ENCODE measurements around the gene GMDS.
A peak's percentile ranks its signal among the peaks of the same experiment; 100 is the strongest.

The GMDS gene

DNA sequence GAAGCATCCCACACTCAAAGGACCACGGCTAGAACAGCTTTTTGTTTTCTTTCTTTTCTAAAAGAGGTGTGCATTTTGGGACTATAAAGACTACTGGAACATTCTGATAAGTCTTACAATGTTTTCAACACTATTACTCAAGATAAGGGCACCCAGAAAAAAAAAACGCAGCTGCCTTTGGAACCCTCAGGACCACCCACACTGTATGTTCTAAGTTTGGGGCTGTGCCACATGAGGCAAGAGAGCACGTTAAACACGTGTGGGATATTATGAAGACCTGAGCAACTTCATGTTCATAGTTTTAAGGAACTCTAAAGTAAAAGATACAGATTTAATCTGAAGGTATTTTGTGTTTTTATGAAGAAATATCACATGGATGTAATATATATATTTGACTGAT lies 431.1 kb downstream of the GMDS start:
- no peak for DNase-seq (ENCODE audit: low read depth in 4 of 4, low spot score in 1 of 4)

DNA sequence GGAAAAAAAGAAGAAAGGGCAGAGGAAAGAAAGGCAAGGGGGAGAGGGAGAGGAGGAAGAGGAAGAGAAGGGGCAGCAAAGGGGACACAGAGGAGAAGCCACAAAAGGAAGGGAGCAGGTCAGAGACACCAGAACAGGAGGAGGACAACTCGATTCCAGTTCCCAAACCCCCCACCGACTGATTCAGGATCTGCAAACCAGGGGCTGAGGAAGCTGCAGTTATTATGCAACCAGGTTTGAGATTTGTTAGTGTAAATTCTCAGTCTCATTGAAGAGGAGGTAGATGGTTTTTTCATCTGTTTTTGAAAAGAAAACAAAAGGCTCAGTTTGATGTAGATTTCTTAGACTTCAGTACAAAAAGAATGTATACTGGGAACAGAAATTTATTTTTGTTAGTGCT lies 432.9 kb downstream of the GMDS start:
- no peak for DNase-seq (ENCODE audit: low read depth in 4 of 4, low spot score in 1 of 4)

DNA sequence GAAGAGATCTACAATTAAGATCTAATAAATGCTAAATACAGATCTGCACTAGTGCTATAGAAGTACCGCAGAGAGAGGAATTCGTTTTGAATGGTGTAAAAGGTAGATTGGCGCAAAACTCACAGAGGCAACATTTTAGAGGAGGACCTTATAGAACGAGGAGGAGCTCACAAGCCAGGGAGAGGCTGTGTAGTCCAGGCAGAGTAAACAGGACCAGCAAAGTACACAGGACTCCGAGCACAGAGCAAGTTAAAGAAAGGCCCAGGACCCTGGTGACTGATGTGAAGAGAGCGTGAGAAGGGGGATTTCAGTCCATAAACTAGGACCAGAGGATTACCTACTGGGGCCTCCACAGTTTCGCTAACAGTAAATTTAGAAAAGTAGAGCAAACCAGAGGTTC lies 433.4 kb downstream of the GMDS start:
- no peak for DNase-seq (ENCODE audit: low read depth in 4 of 4, low spot score in 1 of 4)

DNA sequence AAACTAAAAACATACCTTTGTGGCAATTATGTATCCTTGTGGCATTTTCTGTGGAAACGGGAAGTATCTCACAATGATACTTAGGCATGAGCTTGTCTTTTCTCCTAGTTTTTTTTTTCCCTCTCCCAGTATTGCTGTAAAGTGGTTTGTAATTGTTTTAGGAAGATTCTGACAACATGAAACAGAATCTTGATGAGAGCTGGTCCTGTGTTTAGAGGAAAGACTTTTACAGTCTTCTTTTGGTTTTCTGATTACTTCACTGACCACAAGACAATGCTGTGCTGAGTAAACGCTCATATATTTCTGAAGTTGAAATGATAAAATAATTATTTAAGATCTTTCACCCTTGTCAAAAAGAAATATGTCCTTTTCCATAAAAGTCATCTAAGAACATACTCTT lies 434.5 kb downstream of the GMDS start:
- DNase-seq (ENCODE audit: low read depth in 4 of 4, low spot score in 1 of 4) = no peak

DNA sequence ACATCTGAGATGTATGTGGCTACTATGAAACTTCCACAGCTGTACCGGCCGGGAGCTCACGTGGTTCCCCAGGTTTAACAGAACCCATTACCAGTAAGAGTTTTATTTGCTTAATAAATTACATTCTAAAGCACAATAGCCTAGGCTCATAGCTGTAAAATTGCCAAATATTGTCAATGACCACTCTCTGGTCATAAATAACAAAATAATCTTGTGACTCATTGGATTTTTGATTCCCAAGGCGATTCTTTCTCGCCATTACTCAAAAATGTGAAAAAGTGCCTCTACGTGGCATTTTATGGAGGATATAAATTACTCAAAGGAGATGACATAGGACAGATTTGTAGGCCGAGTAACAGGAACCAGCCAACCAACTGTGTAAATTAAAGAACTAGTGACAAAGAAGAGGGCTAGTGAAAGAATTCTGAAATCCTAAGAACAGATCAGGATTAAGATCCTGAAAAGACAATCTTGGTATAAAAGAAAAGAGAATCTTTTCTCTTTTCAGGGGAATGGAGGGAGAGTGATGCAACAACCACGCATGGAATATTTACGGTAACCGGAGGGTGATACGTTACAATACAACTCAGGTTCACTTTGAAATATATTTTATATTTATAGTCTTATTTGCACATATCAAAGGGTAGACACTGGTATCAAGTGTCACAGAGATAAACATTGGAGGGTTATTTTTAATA lies 436.0 kb downstream of the GMDS start:
- no peak for DNase-seq (ENCODE audit: low read depth in 4 of 4, low spot score in 1 of 4)

DNA sequence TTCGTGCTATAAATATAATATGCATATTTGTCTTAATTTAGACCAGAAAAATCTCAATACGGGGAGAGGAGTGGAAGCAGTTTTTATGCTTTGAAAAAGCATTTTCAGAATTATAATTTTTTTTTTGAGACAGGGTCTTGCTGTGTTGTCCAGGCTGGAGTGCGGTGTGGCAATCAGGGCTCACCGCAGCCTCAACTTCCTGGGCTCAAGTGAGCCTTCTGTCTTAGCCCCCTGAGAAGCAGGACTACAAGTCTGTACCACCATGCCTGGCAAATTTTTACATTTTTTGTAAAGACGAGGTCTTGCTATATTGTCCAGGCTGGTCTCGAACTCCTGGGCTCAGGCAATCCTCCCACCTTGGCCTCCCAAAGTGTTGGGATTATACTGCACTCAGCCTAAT lies 438.5 kb downstream of the GMDS start:
- DNase-seq (ENCODE audit: low read depth in 4 of 4, low spot score in 1 of 4) = no peak

DNA sequence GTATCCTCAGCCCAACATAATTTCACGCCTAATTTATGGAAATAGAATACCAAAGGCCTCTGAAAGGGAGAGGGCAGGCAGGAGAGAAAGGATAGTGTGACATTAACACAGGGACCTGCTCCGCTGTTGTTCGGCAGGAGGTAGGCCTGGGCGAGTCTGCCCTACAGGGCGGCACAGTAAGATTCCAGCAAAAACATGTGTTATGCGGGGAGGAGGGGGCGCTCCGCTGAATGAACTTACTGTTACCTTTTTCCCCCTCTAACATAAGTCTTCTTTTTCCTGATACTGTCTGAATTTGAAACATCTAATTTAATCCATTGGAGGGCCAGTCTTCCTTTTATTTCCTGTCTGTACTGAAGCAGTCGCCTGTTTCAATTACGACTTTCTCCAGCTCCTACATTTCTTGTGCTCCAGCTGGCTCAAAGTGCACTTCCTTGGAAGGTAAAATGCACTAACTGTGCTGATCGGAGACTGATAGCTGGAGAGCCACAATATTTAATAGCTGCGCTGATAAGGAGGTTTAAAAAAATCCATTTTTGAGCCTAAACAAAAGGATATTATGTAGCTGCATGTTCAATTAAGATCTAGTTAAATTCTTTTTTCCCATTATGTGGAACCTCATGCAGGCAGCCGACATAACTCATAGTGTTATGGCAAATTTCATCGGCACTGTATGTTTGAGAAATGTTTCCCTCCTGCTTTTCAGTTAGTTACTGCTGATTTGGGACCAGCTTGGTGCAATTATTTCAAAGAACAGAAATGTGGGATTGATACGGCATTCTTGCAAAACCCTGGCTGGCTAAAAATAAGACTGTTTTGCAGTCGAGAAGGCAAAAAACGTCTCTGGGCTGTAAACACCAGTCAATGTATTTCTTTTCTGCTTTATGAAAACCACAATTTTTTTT lies 442.7 kb downstream of the GMDS start:
- DNase-seq (ENCODE audit: low read depth in 4 of 4, low spot score in 1 of 4) = no peak

DNA sequence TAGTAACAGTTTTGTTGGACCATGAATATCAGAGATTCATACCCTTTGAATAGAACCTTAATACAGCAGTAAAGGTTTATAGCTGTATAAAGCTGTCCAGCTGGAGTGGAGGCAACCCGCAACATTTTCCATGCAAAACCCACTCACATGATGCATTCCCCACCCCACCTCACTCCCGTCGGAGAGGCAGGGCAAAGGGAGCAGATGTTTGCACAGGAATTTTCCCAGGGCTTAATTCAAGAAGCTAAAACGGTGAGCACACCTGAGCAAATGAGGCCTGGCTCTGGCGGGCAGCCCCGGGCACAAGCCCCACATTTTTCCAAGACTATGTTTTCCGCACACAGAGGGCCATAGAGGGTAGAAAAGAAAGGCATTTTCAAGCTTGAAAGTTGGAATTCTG lies 444.0 kb downstream of the GMDS start:
- no peak for DNase-seq (ENCODE audit: low read depth in 4 of 4, low spot score in 1 of 4)

DNA sequence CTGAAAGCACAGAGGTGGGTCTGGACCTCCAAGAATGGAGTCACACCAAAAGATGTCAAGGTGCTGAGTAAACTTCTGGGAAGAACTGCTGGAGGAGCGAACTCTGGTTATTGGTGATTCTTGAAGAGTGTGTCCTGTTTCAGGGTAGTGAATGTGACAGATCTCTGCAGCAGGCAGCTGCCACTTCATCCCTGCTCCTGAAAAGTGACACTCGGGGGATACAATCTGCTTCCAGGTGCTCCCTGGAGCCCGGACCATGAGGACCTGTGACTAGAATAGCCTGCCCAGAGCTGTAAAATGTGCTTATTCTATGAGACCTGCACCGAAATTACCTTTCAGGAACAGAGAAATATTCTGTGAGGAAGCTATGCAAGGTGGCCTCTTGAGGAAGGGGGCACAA lies 444.6 kb downstream of the GMDS start:
- no peak for DNase-seq (ENCODE audit: low read depth in 4 of 4, low spot score in 1 of 4)

DNA sequence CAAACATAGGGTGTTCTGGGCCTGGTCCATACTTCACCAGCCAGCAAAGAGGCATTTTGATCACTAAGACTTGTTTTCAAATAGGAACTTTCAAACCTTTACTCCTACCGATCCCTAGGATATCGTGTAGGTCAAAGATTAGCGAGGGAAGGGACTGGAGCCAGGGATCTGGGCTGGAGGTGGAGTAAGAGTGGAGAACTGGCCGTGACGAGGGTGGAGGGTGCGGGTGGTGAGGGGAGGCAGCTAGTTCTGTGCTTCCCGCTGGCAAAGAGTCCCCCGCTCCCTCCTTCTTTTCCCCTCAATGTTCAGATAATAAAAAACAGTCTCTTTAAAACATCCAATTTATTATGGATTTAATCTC lies 446.5 kb downstream of the GMDS start:
- DNase-seq (ENCODE audit: low read depth in 4 of 4, low spot score in 1 of 4) = no peak

DNA sequence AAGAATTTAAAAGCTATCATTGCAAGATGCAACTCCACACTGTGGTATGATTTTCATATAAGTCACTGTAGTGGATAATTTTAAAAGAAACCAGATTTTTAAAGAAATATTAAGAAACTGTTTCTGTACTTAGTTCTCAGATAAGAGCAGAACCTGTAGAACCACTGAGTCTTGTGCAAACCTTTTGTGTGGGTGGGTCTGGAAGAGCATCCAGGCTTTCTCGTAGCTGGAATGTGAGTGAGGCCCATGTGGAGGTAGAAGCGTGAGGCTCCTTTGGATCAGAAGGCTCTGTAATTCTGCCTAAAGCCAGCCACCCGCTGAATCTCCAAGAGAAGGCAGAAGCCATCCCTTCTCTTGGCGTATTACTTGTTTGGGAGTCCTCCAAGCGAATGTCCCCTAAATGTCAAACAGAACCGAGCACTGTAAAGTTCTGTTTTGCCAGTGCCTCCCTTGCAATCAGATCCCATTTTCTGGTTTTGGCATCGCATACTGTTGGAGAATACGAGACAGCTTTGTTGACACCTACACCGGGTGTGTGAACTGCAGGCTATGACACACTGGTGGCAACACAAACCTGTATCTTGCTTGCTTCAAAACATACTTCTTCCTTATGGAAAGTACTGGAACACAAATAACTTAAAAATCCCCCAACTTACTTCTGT lies 447.0 kb downstream of the GMDS start:
- no peak for DNase-seq (ENCODE audit: low read depth in 4 of 4, low spot score in 1 of 4)

DNA sequence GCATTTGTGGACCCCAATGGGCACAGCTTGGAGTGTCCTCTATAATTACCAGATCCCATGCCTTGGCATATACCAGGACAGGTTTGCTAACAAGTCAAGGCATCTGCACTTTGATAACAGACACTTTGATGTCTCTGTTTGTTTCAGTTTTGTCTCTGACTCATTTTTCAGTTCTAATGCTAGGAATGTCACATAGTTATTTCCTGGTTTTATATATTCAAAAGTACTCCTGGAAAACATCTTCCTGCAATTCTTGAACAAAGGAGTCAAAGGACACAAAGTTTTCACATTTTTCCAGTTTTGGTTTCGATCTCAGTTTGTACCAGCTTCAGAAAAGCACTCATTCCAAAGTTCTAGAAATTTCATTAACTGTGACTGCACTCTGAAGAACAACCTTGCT lies 447.6 kb downstream of the GMDS start:
- no peak for DNase-seq (ENCODE audit: low read depth in 4 of 4, low spot score in 1 of 4)

DNA sequence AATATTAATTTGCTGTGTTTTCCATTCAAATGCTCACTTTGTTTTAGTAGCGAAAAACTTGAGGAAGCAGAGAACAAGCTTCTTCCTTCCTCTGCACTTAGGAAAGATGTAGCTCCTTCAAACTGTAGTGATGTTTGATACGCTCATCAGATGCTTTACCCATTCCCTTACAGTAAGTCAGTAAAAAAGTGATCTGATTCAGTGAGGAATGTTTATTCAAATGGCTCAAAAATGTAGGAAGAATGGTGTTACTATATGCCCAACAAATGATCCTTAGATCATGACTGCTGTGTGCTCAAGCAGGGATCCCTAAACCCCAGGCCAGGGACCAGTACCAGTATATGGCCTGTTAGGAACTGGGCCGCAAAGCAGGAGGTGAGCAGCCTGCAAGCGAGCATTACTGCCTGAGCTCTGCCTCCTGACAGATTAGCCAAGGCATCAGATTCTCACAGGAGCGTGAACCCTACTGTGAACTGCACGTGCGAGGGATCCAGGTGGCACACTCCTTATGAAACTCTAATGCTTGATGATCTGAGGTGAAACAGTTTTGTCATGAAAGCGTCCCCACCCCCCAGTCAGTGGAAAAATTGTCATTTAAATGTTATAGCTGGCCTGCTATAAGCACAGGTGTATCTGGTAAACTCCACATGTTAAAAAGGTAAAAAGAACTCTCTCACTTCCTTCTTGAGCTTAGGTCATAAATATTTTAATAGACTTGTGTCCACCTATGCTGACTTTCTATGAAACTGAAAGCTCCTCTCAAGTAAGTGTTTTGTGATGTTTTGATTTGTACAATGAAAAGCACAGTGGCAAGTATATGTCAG lies 448.5 kb downstream of the GMDS start:
- DNase-seq (ENCODE audit: low read depth in 4 of 4, low spot score in 1 of 4) = no peak

DNA sequence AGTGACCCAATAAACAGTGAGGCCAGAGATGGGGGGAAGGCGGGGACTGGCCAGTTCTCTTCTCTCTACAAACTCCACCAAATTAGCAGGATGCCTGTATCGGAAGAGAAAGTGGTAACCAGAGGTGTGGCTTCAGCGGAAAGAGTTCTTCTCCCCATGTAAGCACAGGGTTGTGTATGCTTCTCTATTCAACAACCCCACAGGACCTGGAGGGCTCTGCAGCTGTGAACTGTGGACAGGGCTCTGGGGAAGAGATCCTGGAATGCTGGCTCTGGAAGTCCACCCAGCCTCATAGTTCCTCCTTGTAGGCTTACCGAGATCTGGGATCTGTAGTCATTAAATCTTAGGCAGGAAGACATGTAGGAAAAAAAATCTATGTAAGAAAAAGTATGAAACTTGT lies 449.5 kb downstream of the GMDS start:
- DNase-seq (ENCODE audit: low read depth in 4 of 4, low spot score in 1 of 4) = no peak

DNA sequence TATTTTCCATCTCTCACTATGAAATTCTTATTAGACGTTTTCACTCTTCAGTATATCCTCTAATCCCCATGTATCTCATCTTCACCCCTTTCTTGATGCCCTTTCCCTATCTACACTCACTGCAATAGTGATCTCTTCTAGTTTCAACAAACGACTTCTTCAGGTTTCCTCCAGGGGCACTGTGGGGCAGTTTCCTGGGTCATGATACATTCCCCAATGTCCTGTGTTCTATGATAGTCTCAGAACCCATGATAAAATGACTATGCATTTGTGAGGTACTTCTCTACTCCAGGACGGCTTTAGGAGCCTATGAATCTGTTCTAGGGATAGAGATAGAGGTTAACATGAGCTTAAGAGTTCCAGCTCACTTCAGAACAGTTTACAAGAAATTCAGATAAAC lies 452.4 kb downstream of the GMDS start:
- DNase-seq (ENCODE audit: low read depth in 4 of 4, low spot score in 1 of 4) = no peak

DNA sequence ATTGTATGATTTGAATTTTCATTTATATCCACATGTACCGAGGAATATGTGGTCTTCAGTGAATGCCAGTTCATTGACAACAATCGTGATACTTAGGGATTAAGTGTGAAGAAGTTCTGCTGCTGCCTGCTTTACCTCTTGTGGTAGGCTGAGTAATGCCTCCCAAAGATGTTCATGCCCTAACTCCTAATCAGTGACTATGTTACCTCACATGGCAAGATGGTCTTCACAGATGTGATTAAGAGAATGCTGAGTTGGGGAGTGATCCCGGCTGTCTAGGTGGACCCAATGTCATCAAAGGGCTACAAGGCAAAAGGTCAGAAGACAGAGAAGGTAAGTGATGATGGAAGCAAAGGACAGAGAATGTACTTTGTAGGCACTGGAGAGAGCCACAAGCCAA lies 454.7 kb downstream of the GMDS start:
- no peak for DNase-seq (ENCODE audit: low read depth in 4 of 4, low spot score in 1 of 4)

DNA sequence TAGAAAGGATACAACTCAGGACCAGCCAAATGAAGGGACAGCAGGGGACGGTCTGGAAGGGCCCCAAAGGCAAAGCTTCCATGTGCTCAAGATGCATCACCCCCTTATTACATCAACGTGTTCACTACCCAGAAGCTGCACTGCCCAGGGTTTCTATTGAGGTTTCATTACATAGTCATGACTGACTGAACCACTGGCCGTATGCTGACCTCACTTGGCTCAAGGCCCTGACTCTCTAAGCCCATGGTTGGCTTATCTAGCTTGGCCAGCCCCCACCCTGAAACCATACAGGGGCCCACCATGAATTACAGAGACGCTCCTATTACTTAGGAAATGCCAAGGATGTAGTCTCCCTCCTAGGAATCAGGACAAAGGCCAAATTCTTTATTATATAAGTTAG lies 456.3 kb downstream of the GMDS start:
- DNase-seq (ENCODE audit: low read depth in 4 of 4, low spot score in 1 of 4) = no peak

DNA sequence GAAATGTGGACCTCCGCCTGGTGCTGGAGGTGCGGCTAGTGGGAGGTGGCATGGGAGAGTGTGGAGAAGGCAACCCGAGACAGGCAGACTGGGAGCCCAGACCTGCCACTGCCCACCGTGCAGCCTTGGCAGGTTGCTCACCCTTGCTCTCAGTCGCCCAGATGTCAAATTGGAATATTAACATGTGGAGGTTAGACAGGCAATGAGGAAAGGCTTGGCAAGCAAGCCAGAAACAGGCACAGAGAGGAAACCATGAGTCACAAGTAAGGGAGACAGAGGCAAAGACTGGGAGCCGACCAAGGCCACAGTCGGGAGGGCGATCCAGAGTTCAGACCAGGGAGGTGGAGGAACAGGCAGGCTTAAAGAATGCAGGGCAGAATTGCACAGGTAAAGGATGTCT lies 457.5 kb downstream of the GMDS start:
- no peak for DNase-seq (ENCODE audit: low read depth in 4 of 4, low spot score in 1 of 4)

DNA sequence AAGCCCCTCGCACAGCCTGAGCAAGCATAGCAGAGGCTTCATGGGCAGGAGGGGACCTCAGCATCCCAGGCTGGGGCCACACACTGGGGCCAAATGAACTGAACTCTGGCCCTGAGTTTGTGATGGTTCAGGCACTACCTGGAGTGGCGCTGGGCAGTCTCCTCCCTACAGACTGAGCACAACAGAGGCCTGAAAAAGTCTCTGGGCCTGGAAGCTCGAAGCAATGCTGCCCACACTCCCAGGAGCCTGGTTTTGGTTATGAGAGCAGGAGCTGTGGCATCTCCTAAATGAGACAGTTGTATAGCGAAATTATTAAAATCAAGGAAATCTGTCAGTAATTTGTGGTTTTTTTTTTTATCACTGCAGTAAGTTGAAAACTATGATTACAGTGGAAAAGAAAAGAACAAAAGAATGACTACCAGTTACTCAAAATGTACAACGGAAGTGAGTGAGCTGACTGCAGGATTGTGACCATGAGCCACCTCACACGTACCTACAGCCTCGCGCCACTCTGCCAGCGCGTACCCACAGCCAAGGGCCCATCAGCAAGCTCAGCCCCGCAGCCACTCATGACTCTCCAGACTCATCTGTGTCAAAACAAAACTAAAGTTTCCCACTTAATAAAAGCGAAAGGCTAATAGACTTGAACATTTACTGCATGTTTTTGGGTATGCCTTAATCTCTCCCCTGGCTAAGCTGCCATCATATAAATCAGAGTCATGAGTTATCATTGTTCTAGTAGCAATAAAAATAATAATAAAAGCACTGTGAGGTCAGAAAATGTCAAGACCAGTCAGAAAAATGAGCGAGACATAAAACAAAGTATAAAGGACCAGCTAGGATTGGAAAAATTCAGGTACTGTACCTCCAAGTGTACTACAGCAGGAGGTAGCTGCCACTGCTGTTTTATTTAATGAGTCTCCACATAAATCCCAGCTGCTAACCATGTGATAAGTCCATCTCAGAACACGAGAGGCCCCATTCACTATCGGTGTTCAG lies 458.7 kb downstream of the GMDS start:
- DNase-seq (ENCODE audit: low read depth in 4 of 4, low spot score in 1 of 4) = peak in 1 of 4 experiments; percentile 5

DNA sequence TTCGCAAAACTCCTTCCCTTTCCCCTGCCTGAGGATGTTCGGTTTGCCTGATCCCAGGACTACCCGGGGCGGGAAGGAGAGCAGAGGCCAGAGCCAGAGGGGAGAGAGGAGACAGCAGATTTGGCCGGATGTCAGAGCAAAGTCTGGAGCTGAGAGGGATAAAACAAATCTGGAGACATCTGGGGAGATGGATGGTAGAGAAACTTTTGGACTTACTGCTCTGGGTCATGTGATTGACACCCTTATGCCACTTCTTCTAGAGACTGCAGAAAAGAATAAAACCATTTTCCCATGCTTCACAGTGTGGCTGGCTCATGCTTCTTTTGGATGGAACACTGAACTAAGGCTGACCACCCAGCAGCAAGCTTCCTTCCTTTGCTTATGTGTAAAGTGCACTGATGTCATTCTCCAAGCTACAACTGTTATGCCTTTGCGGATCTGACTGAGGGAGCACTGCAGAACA lies 461.0 kb downstream of the GMDS start:
- DNase-seq (ENCODE audit: low read depth in 4 of 4, low spot score in 1 of 4) = no peak
